IPS-18a (cell line): ENCODE results near the gene PLPP4.
A peak's percentile ranks its signal among the peaks of the same experiment; 100 is the strongest.

Experiments used
- H3K27ac ChIP-seq: one replicate; pipeline ENCODE4 v1.5.1; 2013; ENCODE audit warnings: low read length
- H3K27me3 ChIP-seq: one replicate; pipeline ENCODE4 v1.6.1; 2013; ENCODE audit warnings: mild to moderate bottlenecking, low read length; ENCODE audit not compliant: control insufficient read depth, insufficient read depth
- H3K36me3 ChIP-seq: one replicate; pipeline ENCODE4 v1.6.1; 2013; ENCODE audit warnings: low read depth, low read length; ENCODE audit not compliant: control insufficient read depth
- H3K4me1 ChIP-seq: one replicate; pipeline ENCODE4 v1.6.1; 2013; ENCODE audit warnings: low read depth, low read length; ENCODE audit not compliant: control insufficient read depth
- H3K4me3 ChIP-seq: one replicate; pipeline ENCODE4 v1.5.1; 2013; ENCODE audit warnings: low read length
- H3K9ac ChIP-seq: one replicate; pipeline ENCODE4 v1.6.1; 2013; ENCODE audit warnings: mild to moderate bottlenecking, low read length, moderate library complexity
- H3K9me3 ChIP-seq: one replicate; pipeline ENCODE4 v1.6.1; 2013; ENCODE audit warnings: low read depth, low read length; ENCODE audit not compliant: control insufficient read depth

The PLPP4 gene

GRCh38 chr10:120457431-120458172 lies 575 bp downstream of the PLPP4 start:
- no peak overlapping the region for H3K27ac ChIP-seq
- H3K4me3 ChIP-seq: peak overlapping the region; percentile 48

GRCh38 chr10:120458432-120458831 lies 1.4 kb downstream of the PLPP4 start:
- Histone ChIP-seq H3K9me3 (no peaks in the 10 kb centered on the region), H3K36me3 (no peaks in the 10 kb centered on the region), H3K4me3 (no peak overlapping the region), H3K27me3 (peaks cover 59% of the 10 kb centered on the region), H3K4me1 (no peaks in the 10 kb centered on the region), H3K27ac (no peak overlapping the region), H3K9ac (no peak overlapping the region)

More at GRCh38 chr10:120457431-120458172, 575 bp downstream of the PLPP4 start:
- H3K27me3 ChIP-seq: peaks cover 59% of the 10 kb centered on the region
- H3K4me1 ChIP-seq: no peaks in the 10 kb centered on the region
- H3K9me3 ChIP-seq: no peaks in the 10 kb centered on the region
- H3K36me3 ChIP-seq: no peaks in the 10 kb centered on the region
- no peak overlapping the region for H3K9ac ChIP-seq

GRCh38 chr10:120459185-120459584 lies 2.2 kb downstream of the PLPP4 start:
- Histone ChIP-seq H3K9me3 (no peaks in the 10 kb centered on the region), H3K4me3 (no peak overlapping the region), H3K4me1 (no peaks in the 10 kb centered on the region), H3K27me3 (peaks cover 56% of the 10 kb centered on the region), H3K9ac (no peak overlapping the region), H3K27ac (no peak overlapping the region), H3K36me3 (no peaks in the 10 kb centered on the region)

DNA sequence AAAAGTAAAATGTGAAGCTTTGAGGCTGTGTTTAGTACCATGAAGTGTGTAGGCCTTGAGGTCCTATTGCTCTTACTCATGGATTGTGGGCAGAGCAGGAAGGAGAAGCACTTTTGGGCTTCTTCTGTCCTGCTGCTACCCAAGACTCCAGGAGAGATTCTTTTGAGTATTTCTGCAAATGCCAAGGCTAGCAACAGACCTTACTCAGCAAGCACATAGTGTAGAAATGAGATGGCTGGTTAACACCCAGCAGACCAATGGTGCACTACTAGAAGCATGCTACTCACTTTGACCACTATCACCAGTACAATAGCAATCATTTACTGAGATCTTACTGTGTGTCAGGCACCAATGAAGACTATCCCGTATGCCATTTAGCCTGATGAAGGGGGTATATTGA lies 3.2 kb downstream of the PLPP4 start:
- H3K9ac ChIP-seq: no peak overlapping the region
- H3K4me1 ChIP-seq: no peaks in the 10 kb centered on the region
- H3K27me3 ChIP-seq: peaks cover 46% of the 10 kb centered on the region
- H3K27ac ChIP-seq: no peak overlapping the region
- H3K36me3 ChIP-seq: no peaks in the 10 kb centered on the region
- H3K4me3 ChIP-seq: no peak overlapping the region
- H3K9me3 ChIP-seq: no peaks in the 10 kb centered on the region

DNA sequence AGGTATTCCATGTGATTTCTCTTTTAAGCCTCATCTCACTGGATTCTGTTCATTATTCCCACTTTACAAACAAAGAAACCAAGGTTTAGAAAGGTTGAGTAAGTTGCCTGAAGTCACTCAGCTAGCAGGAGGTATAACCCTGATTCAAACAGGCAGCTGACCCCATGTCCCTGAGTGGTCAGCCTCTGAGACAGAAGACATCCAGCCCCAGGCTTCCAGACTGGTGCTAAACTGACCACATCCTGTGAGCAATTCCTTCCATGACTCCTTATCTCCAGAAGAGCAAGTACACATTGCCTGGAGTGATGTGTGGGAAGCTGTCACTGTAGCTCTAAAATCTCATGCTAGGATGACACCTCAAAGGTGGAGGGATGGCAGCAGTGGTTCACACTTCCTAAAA lies 3.7 kb downstream of the PLPP4 start:
- Histone ChIP-seq H3K4me3 (no peak overlapping the region), H3K27ac (no peak overlapping the region), H3K9me3 (no peaks in the 10 kb centered on the region), H3K36me3 (no peaks in the 10 kb centered on the region), H3K27me3 (peaks cover 43% of the 10 kb centered on the region), H3K9ac (no peak overlapping the region), H3K4me1 (no peaks in the 10 kb centered on the region)

- Histone ChIP-seq H3K27me3 (peaks cover 32% of the 10 kb centered on the region), H3K4me1 (no peaks in the 10 kb centered on the region), H3K9ac (no peak overlapping the region)
Measured at GRCh38 chr10:120462018-120462682, 5.1 kb downstream of the PLPP4 start.

DNA sequence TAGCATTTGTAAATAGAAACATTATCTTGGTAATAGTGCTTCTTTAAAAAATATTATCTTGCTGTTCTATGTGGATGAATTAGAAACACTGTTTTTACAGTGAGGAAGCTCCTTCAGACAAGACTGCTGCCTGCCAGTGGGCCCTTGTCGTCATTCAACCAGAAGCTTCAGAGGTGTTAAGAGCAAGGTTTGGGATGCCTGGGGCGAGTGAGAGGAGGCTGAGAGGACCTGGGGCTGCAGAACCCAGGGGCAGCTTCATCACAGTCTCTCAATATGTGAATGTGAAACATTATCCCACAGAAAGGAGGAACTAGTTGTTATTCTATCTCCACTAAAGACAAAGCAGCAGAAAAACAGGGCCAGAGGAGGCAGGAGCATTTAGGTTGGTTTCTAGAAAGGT lies 8.1 kb downstream of the PLPP4 start:
- H3K27me3 ChIP-seq: peaks cover 2% of the 10 kb centered on the region
- H3K4me3 ChIP-seq: no peak overlapping the region
- no peak overlapping the region for H3K27ac ChIP-seq
- H3K9me3 ChIP-seq: no peaks in the 10 kb centered on the region
- no peaks in the 10 kb centered on the region for H3K4me1 ChIP-seq
- H3K36me3 ChIP-seq: no peaks in the 10 kb centered on the region
- H3K9ac ChIP-seq: no peak overlapping the region

More at GRCh38 chr10:120462018-120462682, 5.1 kb downstream of the PLPP4 start:
- Histone ChIP-seq H3K9me3 (no peaks in the 10 kb centered on the region), H3K27ac (no peak overlapping the region), H3K36me3 (no peaks in the 10 kb centered on the region), H3K4me3 (no peak overlapping the region)

- Histone ChIP-seq H3K36me3 (no peaks in the 10 kb centered on the region), H3K4me3 (no peak overlapping the region), H3K27me3 (no peaks in the 10 kb centered on the region), H3K9ac (no peak overlapping the region), H3K27ac (no peak overlapping the region), H3K9me3 (no peaks in the 10 kb centered on the region), H3K4me1 (no peaks in the 10 kb centered on the region)
Measured at GRCh38 chr10:120466006-120466405, 9.0 kb downstream of the PLPP4 start.

DNA sequence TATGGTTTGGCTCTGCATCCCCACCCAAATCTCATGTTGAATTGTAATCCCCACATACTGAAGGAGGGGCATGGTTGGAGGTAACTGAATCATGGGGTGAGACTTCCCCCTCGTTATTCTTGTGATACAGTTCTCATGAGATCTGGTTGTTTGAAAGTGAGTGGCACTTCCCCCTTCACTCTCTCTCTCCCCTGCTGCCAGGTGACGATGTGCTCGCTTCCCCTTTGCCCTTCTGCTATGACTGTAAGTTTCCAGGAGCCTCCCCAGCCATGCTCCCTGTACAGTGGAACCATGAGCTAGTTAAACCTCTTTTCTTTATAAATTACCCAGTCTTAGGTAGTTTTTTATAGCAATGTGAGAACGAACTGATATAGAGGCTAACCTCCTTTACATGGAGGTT lies 16.6 kb downstream of the PLPP4 start:
- Histone ChIP-seq H3K4me1 (no peaks in the 10 kb centered on the region), H3K9me3 (no peaks in the 10 kb centered on the region), H3K36me3 (no peaks in the 10 kb centered on the region), H3K4me3 (no peak overlapping the region), H3K27me3 (no peaks in the 10 kb centered on the region), H3K9ac (no peak overlapping the region), H3K27ac (no peak overlapping the region)

GRCh38 chr10:120474956-120475355 lies 17.9 kb downstream of the PLPP4 start:
- Histone ChIP-seq H3K27me3 (no peaks in the 10 kb centered on the region), H3K4me1 (no peaks in the 10 kb centered on the region), H3K4me3 (no peak overlapping the region), H3K9me3 (no peaks in the 10 kb centered on the region), H3K27ac (no peak overlapping the region), H3K36me3 (no peaks in the 10 kb centered on the region), H3K9ac (no peak overlapping the region)

DNA sequence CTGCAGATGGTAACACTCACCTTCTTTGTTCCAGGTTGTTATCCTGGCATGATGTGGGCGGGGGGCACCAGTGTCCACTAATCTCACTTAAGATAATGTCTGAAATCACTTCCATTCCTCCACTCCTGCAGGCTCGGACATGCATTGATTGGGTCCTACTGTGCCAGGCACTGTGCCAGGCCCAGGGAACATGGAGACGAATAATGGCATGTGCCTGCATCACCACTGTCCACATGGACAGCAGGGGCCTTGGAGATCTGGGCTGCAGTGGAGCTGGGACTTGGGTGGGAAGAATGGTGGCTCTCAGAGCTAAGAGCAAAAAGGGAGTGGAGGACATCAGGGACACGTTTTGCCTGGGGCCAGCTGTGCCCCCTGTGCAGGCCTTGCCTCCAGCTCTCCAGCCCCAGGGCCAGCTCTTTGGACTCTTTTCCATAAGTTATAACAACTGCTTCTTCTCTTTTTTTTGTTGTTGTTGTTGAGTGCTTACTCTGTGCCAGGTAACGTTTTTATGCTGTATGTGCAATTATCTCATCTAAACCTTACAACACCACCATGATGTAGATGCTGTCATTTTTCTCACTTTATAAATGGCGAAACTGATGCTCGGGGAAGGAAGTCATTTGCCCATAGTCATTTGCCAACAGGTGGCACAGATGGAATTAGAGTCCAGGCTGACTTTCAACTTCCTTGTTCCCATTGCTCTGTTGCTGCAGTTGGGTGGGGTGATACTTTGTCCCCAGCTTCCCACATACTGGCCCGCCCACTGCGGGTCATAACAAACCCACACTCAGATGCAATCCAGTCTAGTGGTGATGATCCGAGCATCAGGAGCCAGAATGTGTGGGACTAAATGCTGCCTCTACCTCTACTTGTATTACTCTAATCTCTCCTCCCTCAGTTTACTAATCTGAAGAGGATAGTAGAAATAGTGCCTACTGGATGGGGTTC lies 19.1 kb downstream of the PLPP4 start:
- no peak overlapping the region for H3K9ac ChIP-seq
- H3K27ac ChIP-seq: no peak overlapping the region
- H3K27me3 ChIP-seq: no peaks in the 10 kb centered on the region
- H3K4me3 ChIP-seq: no peak overlapping the region
- no peaks in the 10 kb centered on the region for H3K9me3 ChIP-seq
- no peaks in the 10 kb centered on the region for H3K4me1 ChIP-seq
- no peaks in the 10 kb centered on the region for H3K36me3 ChIP-seq
